ENCODE results near the gene TRO. TPM values are rescaled to one million over a fixed set of nuclear protein-coding genes. Genes with fewer than 3 reads are reported as not detected.

TRO gene
- total RNA-seq, 1 experiment from 2014 or later, result 29.2 TPM

- H3K4me3 ChIP-seq, result no peak overlapping the region
- DNase-seq, result no peak
- no peak overlapping the region for H3K27ac ChIP-seq
- H3K4me1 ChIP-seq, result no peaks in the 10 kb centered on the region
- no peaks in the 10 kb centered on the region for H3K36me3 ChIP-seq
- H3K27me3 ChIP-seq, result no peaks in the 10 kb centered on the region
- no peaks in the 10 kb centered on the region for H3K9me3 ChIP-seq (replicated peaks)
Measured at GRCh38 chrX:54935306-54935705, 14.7 kb downstream of the TRO start.

DNA sequence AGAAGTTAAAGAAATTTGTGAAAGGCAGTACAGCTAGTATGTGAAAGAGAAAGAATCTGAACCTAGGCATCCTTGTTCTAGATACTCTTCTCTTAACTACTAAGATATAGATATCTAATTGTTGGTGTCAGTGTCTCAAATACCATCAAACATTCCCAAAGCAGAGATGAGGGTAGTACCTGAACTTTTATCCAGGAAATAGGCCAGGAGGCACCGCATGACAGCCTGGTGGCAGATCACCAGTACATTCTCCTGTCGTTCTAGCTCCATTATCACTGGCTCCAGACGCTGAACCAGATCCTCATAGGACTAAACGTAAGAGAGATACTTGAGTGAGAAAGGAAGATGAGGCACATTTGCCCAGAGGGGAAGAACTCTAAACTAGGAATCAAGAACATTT lies 16.8 kb downstream of the TRO start:
- Histone ChIP-seq H3K27ac (no peak overlapping the region), H3K36me3 (no peaks in the 10 kb centered on the region), H3K27me3 (no peaks in the 10 kb centered on the region), H3K9me3 (replicated peaks) (no peaks in the 10 kb centered on the region), H3K4me1 (no peaks in the 10 kb centered on the region), H3K4me3 (no peak overlapping the region)
- no peak for DNase-seq

GRCh38 chrX:54944816-54945215 lies 24.2 kb downstream of the TRO start:
- Histone ChIP-seq H3K4me3 (no peak overlapping the region), H3K4me1 (no peaks in the 10 kb centered on the region), H3K27me3 (no peaks in the 10 kb centered on the region), H3K36me3 (no peaks in the 10 kb centered on the region), H3K27ac (no peak overlapping the region), H3K9me3 (replicated peaks) (no peaks in the 10 kb centered on the region)
- DNase-seq, result no peak

DNA sequence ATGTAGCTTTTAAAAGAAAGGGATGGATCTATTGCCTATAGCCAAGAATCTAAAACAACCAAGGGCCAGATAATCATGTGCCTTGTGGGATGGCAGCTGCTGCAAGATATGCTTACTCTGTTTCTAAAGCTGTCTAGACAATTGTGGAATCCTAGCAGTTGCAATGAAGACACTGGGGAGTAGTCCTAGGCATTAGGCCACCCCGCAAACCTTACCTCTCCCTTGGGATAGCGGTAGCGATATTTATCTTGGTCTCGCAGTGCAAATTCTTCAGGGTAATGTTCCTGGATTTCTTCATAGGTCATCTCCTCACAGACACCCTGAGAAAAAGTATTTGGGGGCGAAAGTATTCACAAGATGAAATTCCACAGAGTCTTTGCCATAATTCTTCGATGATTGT lies 24.6 kb downstream of the TRO start:
- no peak for DNase-seq
- Histone ChIP-seq H3K4me1 (no peaks in the 10 kb centered on the region), H3K9me3 (replicated peaks) (no peaks in the 10 kb centered on the region), H3K36me3 (no peaks in the 10 kb centered on the region), H3K27me3 (no peaks in the 10 kb centered on the region), H3K4me3 (no peak overlapping the region), H3K27ac (no peak overlapping the region)

DNA sequence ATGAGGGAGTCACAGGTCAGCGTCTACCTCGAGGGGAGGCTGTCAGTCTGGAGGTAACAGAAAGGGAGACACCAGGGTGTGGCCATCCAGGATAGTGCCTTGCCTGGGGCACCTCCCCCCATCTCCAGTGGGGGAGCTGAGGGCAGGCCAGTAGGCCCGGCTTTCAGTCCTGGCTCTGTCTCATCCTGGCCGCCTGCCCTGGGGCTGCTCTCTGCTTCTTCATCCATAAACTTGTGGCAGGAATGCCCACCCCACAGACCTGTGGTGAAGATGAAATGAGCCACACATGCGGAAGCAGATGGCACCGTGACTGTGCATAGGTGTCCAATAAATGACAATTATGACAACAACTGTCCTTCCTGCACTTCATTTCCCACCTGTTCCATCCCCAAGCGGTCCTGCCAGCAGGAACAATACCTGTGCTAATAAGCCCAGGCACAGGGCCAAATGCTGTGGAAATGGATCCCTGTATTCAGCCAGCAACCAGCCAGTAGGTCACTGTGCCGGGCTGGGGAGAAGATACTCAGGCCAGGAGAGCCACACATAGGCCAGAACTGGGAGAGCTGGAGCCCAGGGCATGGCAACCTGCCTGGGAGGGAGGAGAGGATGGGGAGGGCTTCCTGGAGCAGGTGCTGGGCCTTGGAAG lies 30.2 kb downstream of the TRO start:
- no peak for DNase-seq
- Histone ChIP-seq H3K27me3 (no peaks in the 10 kb centered on the region), H3K4me3 (no peak overlapping the region), H3K36me3 (no peaks in the 10 kb centered on the region), H3K4me1 (no peaks in the 10 kb centered on the region), H3K9me3 (replicated peaks) (no peaks in the 10 kb centered on the region), H3K27ac (no peak overlapping the region)

DNA sequence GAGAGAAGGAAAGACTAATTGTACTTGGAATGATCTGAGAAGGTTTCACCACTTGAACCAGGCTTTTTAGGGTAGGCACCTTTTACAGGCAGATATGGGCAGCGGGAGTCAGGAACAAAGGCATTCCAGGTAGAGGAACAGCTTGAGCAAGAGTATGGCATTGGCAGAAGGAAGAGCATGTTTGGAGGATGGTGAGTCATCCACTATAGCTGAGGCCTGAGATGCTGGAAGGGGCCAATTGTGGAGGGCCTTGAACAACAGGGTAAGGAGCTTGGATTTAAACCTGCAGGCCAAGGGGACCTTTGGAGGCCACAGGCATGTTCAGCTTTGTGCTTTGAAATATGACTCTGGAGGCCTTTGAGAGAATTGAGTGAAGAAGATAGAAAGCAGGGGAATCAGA lies 41.1 kb downstream of the TRO start:
- no peaks in the 10 kb centered on the region for H3K27me3 ChIP-seq
- H3K36me3 ChIP-seq, result no peaks in the 10 kb centered on the region
- H3K9me3 ChIP-seq (replicated peaks), result no peaks in the 10 kb centered on the region
- DNase-seq, result no peak
- H3K27ac ChIP-seq, result no peak overlapping the region
- no peak overlapping the region for H3K4me3 ChIP-seq
- H3K4me1 ChIP-seq, result no peaks in the 10 kb centered on the region

- H3K27me3 ChIP-seq, result no peaks in the 10 kb centered on the region
Measured at GRCh38 chrX:54964766-54965497, 44.3 kb downstream of the TRO start.

GRCh38 chrX:54977387-54977786 lies 56.8 kb downstream of the TRO start:
- no peak overlapping the region for H3K27ac ChIP-seq
- no peaks in the 10 kb centered on the region for H3K27me3 ChIP-seq
- no peak overlapping the region for H3K4me3 ChIP-seq
- H3K36me3 ChIP-seq, result no peaks in the 10 kb centered on the region
- H3K4me1 ChIP-seq, result no peaks in the 10 kb centered on the region
- DNase-seq, result no peak
- H3K9me3 ChIP-seq (replicated peaks), result no peaks in the 10 kb centered on the region

More at GRCh38 chrX:54964766-54965497, 44.3 kb downstream of the TRO start:
- no peaks in the 10 kb centered on the region for H3K4me1 ChIP-seq
- H3K27ac ChIP-seq, result no peak overlapping the region
- no peak overlapping the region for H3K4me3 ChIP-seq
- H3K36me3 ChIP-seq, result no peaks in the 10 kb centered on the region
- no peak for DNase-seq
- H3K9me3 ChIP-seq (replicated peaks), result no peaks in the 10 kb centered on the region

DNA sequence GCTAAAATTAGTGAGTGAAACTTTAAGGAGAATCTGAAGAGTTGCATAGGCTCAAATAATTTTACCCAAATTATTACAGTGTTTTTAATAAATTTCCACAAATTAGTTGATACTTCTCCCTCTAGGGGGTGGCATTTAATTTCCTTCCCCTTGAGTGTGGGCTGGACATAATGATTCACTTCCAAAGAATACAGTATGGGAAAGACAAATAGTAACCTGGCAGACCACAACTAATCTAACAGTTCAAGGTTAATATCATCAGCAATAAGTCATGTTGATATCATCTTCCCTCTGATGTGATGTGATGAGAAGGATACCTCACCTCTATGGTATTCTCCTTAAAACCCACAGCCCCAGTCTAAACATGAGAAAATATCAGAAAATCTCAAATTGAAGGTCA lies 57.8 kb downstream of the TRO start:
- Histone ChIP-seq H3K4me3 (no peak overlapping the region), H3K27me3 (no peaks in the 10 kb centered on the region), H3K36me3 (no peaks in the 10 kb centered on the region), H3K27ac (no peak overlapping the region), H3K4me1 (no peaks in the 10 kb centered on the region), H3K9me3 (replicated peaks) (no peaks in the 10 kb centered on the region)
- DNase-seq, result no peak

DNA sequence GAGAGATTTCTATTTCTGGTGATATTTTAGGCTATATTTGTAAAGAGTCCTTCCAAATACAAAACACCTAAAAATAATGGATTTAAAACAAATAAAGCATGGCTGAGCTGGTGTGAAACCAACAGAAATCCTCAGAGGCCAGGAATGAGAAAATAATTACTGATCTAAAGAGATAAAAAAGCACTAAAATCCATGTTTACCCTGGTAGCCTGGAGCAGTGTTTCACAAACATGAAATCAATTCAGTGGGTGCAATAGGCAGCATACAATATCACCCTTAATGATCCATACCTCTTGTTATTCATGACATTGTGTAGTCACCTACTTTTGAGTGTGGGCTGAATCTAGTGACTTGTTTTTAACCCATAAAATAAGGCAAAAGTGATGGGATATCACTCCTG lies 58.8 kb downstream of the TRO start:
- Histone ChIP-seq H3K9me3 (replicated peaks) (no peaks in the 10 kb centered on the region), H3K36me3 (no peaks in the 10 kb centered on the region), H3K4me1 (no peaks in the 10 kb centered on the region), H3K4me3 (no peak overlapping the region), H3K27ac (no peak overlapping the region), H3K27me3 (no peaks in the 10 kb centered on the region)
- DNase-seq, result no peak

DNA sequence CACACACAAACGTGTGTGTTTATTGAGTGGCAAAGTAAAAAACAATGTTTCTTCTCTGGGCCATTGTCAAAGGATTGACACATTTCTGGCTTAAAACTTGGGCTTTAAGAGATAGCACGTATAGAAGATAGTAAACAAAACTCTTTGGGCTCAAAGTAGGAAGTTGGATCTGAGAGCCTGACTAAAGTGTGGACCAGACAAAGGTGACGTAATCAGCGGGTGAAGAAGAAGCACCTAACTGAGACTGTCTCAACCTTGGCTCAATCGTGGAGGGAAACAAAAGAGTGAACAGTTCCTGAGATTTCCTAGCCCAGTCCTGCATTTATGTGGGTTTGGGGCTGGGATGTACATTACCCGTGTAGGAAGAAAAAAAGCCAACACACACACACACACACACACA lies 59.7 kb downstream of the TRO start:
- H3K4me1 ChIP-seq, result no peaks in the 10 kb centered on the region
- DNase-seq, result no peak

More for the DNA sequence above, 59.7 kb downstream of the TRO start:
- Histone ChIP-seq H3K4me3 (no peak overlapping the region), H3K36me3 (no peaks in the 10 kb centered on the region), H3K27me3 (no peaks in the 10 kb centered on the region), H3K9me3 (replicated peaks) (no peaks in the 10 kb centered on the region), H3K27ac (no peak overlapping the region)

Other genes with a start within 250 kb of the TRO start
- gene ITIH6, start 122.6 kb upstream of the TRO start, total RNA-seq (2014; rRNA removed; shearing (Covaris generic)), result not detected in 2 replicates
- gene MAGED2, start 113.1 kb upstream of the TRO start, total RNA-seq (2014; rRNA removed; shearing (Covaris generic)), result 153 and 168 TPM in 2 replicates
- 0.14 TPM in 1 of 2 replicates, not detected in the other for gene PFKFB1, start 73.4 kb downstream of the TRO start, total RNA-seq (2014; rRNA removed; shearing (Covaris generic))
- 11.9 and 12.9 TPM in 2 replicates for gene APEX2, start 79.5 kb downstream of the TRO start, total RNA-seq (2014; rRNA removed; shearing (Covaris generic))
- not detected in 2 replicates for gene ALAS2, start 110.2 kb downstream of the TRO start, total RNA-seq (2014; rRNA removed; shearing (Covaris generic))
- gene PAGE2B, start 154.2 kb downstream of the TRO start, total RNA-seq (2014; rRNA removed; shearing (Covaris generic)), result not detected in 2 replicates
- not detected in 2 replicates for gene PAGE2, start 168.2 kb downstream of the TRO start, total RNA-seq (2014; rRNA removed; shearing (Covaris generic))